BJ (cell line): Measurements from ENCODE around the gene CACNA2D3. TPM values are rescaled to one million over a fixed set of nuclear protein-coding genes. Genes with fewer than 3 reads are reported as not detected.
A peak's percentile ranks its signal among the peaks of the same experiment; 100 is the strongest.

Experiments
- CTCF ChIA-PET: fragments of 350-600 bp; formaldehyde crosslinking; extraction: SDS; loops from one replicate; lab custom pipeline; 2021; ENCODE audit warnings: antibody characterized with exemption, inconsistent platforms; lab: Yijun Ruan, JAX
- POLR2A ChIA-PET: fragments of 300-600 bp; sonication (Branson Sonifier 250); formaldehyde crosslinking; extraction: SDS; loops from one replicate; lab custom pipeline; 2021; ENCODE audit warnings: antibody characterized with exemption; lab: Charles Lee
- DNase-seq: peaks from one replicate; pipeline ENCODE4 v3.0.0-alpha.2; 2011; ENCODE audit warnings: low read depth
- H3K27me3 ChIP-seq: 2 replicates; pipeline ENCODE4 v1.6.0; 2011; ENCODE audit warnings: low read length; ENCODE audit not compliant: control insufficient read depth, insufficient read depth
- H3K36me3 ChIP-seq: 2 replicates; pipeline ENCODE4 v1.5.1; 2011; ENCODE audit warnings: low read length; ENCODE audit not compliant: control insufficient read depth, insufficient read depth
- H3K4me3 ChIP-seq: 2 replicates; pipeline ENCODE4 v1.5.1; 2011; ENCODE audit warnings: low read depth, mild to moderate bottlenecking, control low read depth, low read length
- CTCF ChIP-seq: IDR thresholded peaks from 2 replicates; pipeline ENCODE4 v1.5.1; 2011; ENCODE audit warnings: low read depth, mild to moderate bottlenecking, control low read depth, inconsistent platforms, low read length, moderate library complexity; ENCODE audit not compliant: insufficient read depth
- polyA plus RNA-seq: library from polyadenylated mRNA; depleted of rRNA; stranded (reverse); fragments of >200 nt; gene quantifications from 2 replicates; pipeline ENCODE4 v1.2.3, GENCODE V29; 2011

CACNA2D3 gene
- polyA plus RNA-seq, 1 experiment: 0.56 TPM

- CTCF ChIA-PET: interaction anchor here (0.6 to 2.0 kb wide), 18 partner anchors 9 to 433 kb away, joined by 3 to 8 read pairs (median 4); no protein-coding TSS in a partner anchor
Measured at GRCh38 chr3:54853573-54854404, 731.4 kb downstream of the CACNA2D3 start.

GRCh38 chr3:54856271-54856670, 733.9 kb downstream of the CACNA2D3 start:
- Histone ChIP-seq H3K27me3 (no peaks in the 10 kb centered on the region), H3K4me3 (no peak overlapping the region), H3K36me3 (no peaks in the 10 kb centered on the region)
- CTCF ChIA-PET: interaction anchor here (1.2 to 1.5 kb wide), 2 partner anchors 310 to 313 kb away, joined by 3 read pairs; no protein-coding TSS in a partner anchor
- no peak for DNase-seq
- no peak for TF ChIP-seq CTCF
- POLR2A ChIA-PET: interaction anchor here (0.6 kb wide), 1 partner anchor 321 kb away, joined by 4 read pairs; no protein-coding TSS in a partner anchor

More at GRCh38 chr3:54853573-54854404, 731.4 kb downstream of the CACNA2D3 start:
- Histone ChIP-seq H3K27me3 (no peaks in the 10 kb centered on the region; the same call in 1 of the 2 replicates), H3K36me3 (no peaks in the 10 kb centered on the region), H3K4me3 (no peak overlapping the region)
- POLR2A ChIA-PET: no interaction called here
- no peak for DNase-seq
- TF ChIP-seq CTCF: peak; percentile 90

GRCh38 chr3:54857343-54857742, 735.0 kb downstream of the CACNA2D3 start:
- H3K36me3 ChIP-seq: no peaks in the 10 kb centered on the region
- ChIA-PET CTCF (interaction anchor here (1.2 to 2.5 kb wide), 2 partner anchors 309 to 627 kb away, joined by 3 to 7 read pairs; no protein-coding TSS in a partner anchor), POLR2A (no interaction called here)
- DNase-seq: no peak
- no peaks in the 10 kb centered on the region for H3K27me3 ChIP-seq
- TF ChIP-seq CTCF: no peak
- no peak overlapping the region for H3K4me3 ChIP-seq

GRCh38 chr3:54858093-54858785, 735.9 kb downstream of the CACNA2D3 start:
- Histone ChIP-seq H3K36me3 (no peaks in the 10 kb centered on the region), H3K27me3 (no peaks in the 10 kb centered on the region), H3K4me3 (no peak overlapping the region)
- TF ChIP-seq CTCF: no peak
- ChIA-PET CTCF (interaction anchor here (0.6 to 2.5 kb wide), 7 partner anchors 8 to 626 kb away, joined by 3 to 7 read pairs (median 3); no protein-coding TSS in a partner anchor), POLR2A (no interaction called here)
- DNase-seq: no peak
